T-cell (primary cell): Measurements from ENCODE around the gene DNAH6. TPM values are rescaled to one million over a fixed set of nuclear protein-coding genes. Genes with fewer than 3 reads are reported as not detected.
"Not testable (repeated sequence)": the region's sequence is repeated elsewhere in the genome, so short reads cannot be mapped to it uniquely, and the experiment has no call there.

Experiments used
- ATAC-seq, 4 experiments: fragments of 200-7000 bp in 3 of 4; fragments of 150-1000 bp in 1 of 4; cut with Tn5 transposase; replicated peaks in 1 of 4; 1 replicate in 3 of 4; 2 replicates in 1 of 4; pipeline ENCODE4 v1.10.0; 2021; ENCODE audit warnings: moderate library complexity in 3 of 4, mild to moderate bottlenecking in 2 of 4, moderate number of reproducible peaks in 1 of 4
- CTCF ChIA-PET, 2 donors: fragments of 300-600 bp; sonication (Branson Sonifier 250); formaldehyde crosslinking; loops; one replicate each; lab custom pipeline; 2022; ENCODE audit warnings: antibody characterized with exemption in 2 of 2; lab: Charles Lee
- POLR2A ChIA-PET, 2 donors: fragments of 300-600 bp; sonication (Branson Sonifier 250); formaldehyde crosslinking; loops; one replicate each; lab custom pipeline; 2022; ENCODE audit warnings: antibody characterized with exemption in 2 of 2; lab: Charles Lee
- DNase-seq, 35 experiments: peaks; one replicate each; pipeline versions ENCODE4 v3.0.0 to v3.0.0-alpha.2; 2013 to 2023
- H3K27ac ChIP-seq: one replicate; pipeline ENCODE4 v1.5.1; 2013; ENCODE audit warnings: low read length
- H3K27me3 ChIP-seq, 2 experiments: replicated peaks in 1 of 2; 1 replicate in 1 of 2; 2 replicates in 1 of 2; pipeline versions ENCODE4 v1.6.1 to v1.7.0; 2013; ENCODE audit warnings: low read length in 1 of 2, mixed read lengths in 1 of 2; ENCODE audit not compliant: control insufficient read depth in 2 of 2, insufficient read depth in 2 of 2; ENCODE audit errors: extremely low read depth in 1 of 2
- H3K36me3 ChIP-seq, 2 donors: 1 replicate in 1 of 2; 2 replicates in 1 of 2; pipeline versions ENCODE4 v1.6.1 to v1.7.0; 2013; ENCODE audit warnings: low read length in 1 of 2; ENCODE audit not compliant: control insufficient read depth in 2 of 2, insufficient read depth in 1 of 2; ENCODE audit errors: extremely low read depth in 1 of 2
- H3K4me1 ChIP-seq, 2 experiments: 1 replicate in 1 of 2; 2 replicates in 1 of 2; pipeline versions ENCODE4 v1.6.1 to v1.7.0; 2013; ENCODE audit warnings: low read length in 2 of 2, mixed read lengths in 1 of 2; ENCODE audit not compliant: insufficient read depth in 2 of 2, control insufficient read depth in 1 of 2; ENCODE audit errors: extremely low read depth in 1 of 2
- H3K4me3 ChIP-seq, 2 donors: 1 replicate in 1 of 2; 2 replicates in 1 of 2; pipeline versions ENCODE4 v1.5.1 to v1.7.0; 2013; ENCODE audit warnings: mild to moderate bottlenecking in 2 of 2, low read length in 1 of 2, moderate library complexity in 1 of 2; ENCODE audit not compliant: control insufficient read depth in 1 of 2; ENCODE audit errors: extremely low read depth in 1 of 2
- H3K9me3 ChIP-seq: 2 replicates; pipeline ENCODE4 v1.7.0; 2013
- H3K27ac Mint-ChIP-seq, 2 donors: one replicate each; pipeline ENCODE4 v1.8.0; 2020 to 2021; ENCODE audit warnings: mild to moderate bottlenecking in 2 of 2, mixed read lengths in 2 of 2
- H3K27me3 Mint-ChIP-seq, 2 donors: one replicate each; pipeline ENCODE4 v1.8.0; 2021 to 2022; ENCODE audit warnings: mixed read lengths in 2 of 2
- H3K36me3 Mint-ChIP-seq: one replicate; pipeline ENCODE4 v1.8.0; 2021; ENCODE audit warnings: mixed read lengths
- H3K4me1 Mint-ChIP-seq, 3 donors: one replicate each; pipeline ENCODE4 v1.8.0; 2020 to 2022; ENCODE audit warnings: mixed read lengths in 3 of 3, mild to moderate bottlenecking in 1 of 3
- H3K4me3 Mint-ChIP-seq, 3 donors: one replicate each; pipeline ENCODE4 v1.8.0; 2020 to 2022; ENCODE audit warnings: mild to moderate bottlenecking in 3 of 3, mixed read lengths in 3 of 3, moderate library complexity in 3 of 3
- H3K9me3 Mint-ChIP-seq, 3 donors: one replicate each; pipeline ENCODE4 v1.8.0; 2020 to 2022; ENCODE audit warnings: mixed read lengths in 3 of 3
- WGBS: methylation state at CpG from one replicate; pipeline ENCODE4 v1.1.5; 2013; ENCODE audit warnings: missing lambda C conversion rate; ENCODE audit not compliant: insufficient coverage; 5-methylcytosine and 5-hydroxymethylcytosine counted together
- total RNA-seq, 35 experiments: library from RNA in 6 of 35; stranded (reverse) in 6 of 35; fragments of 120-200 nt in 1 of 35; gene quantifications; one replicate each; pipeline versions ENCODE4 v1.2.1 to v1.2.4 and lab custom pipeline; 2013 to 2026

DNAH6 gene
- total RNA-seq, 5 donors from 2014 or later (not counting 1 experiment from before 2014, with no cell fraction given), result 0.44 to 2.0 (median 1.2) TPM

- no peaks in the 10 kb centered on the region for H3K36me3 ChIP-seq
- Mint-ChIP-seq H3K27ac (no peak overlapping the region), H3K27me3 (no peaks in the 10 kb centered on the region), H3K9me3 (no peaks in the 10 kb centered on the region), H3K4me3 (no peak overlapping the region), H3K4me1 (peaks cover 3 to 5% (median 4%) of the 10 kb centered on the region in 3 donors), H3K36me3 (no peaks in the 10 kb centered on the region)
- no peak for DNase-seq
- no peaks in the 10 kb centered on the region for H3K9me3 ChIP-seq
- H3K4me3 ChIP-seq, result no peak overlapping the region
- ChIA-PET CTCF (no interaction called here), POLR2A (no interaction called here)
- H3K27ac ChIP-seq, result no peak overlapping the region
- ATAC-seq, result no peak
- no peaks in the 10 kb centered on the region for H3K4me1 ChIP-seq
- no peaks in the 10 kb centered on the region for H3K27me3 ChIP-seq
These were observed 28.7 kb downstream of the DNAH6 start for GRCh38 chr2:84545005-84545404.

GRCh38 chr2:84546551-84546950 is 30.3 kb downstream of the DNAH6 start:
- ChIA-PET POLR2A (no interaction called here), CTCF (no interaction called here)
- H3K9me3 ChIP-seq, result no peaks in the 10 kb centered on the region
- H3K27me3 ChIP-seq, result no peaks in the 10 kb centered on the region
- no CpG with 5 or more reads among the region's 2 CpGs for WGBS
- Mint-ChIP-seq H3K27ac (no peak overlapping the region), H3K27me3 (no peaks in the 10 kb centered on the region), H3K9me3 (no peaks in the 10 kb centered on the region), H3K4me3 (no peak overlapping the region), H3K36me3 (no peaks in the 10 kb centered on the region), H3K4me1 (peaks cover 0 to 9% (median 2%) of the 10 kb centered on the region in 3 donors)
- H3K4me1 ChIP-seq, result peaks cover 0 to 3% of the 10 kb centered on the region in 2 experiments
- H3K36me3 ChIP-seq, result no peaks in the 10 kb centered on the region
- no peak overlapping the region for H3K4me3 ChIP-seq
- no peak overlapping the region for H3K27ac ChIP-seq
- no peak for DNase-seq
- no peak for ATAC-seq

GRCh38 chr2:84548303-84548702 is 32.0 kb downstream of the DNAH6 start:
- WGBS, result no CpG with 5 or more reads among the region's 1 CpG
- H3K4me1 ChIP-seq, result peaks cover 0 to 3% of the 10 kb centered on the region in 2 experiments
- no peaks in the 10 kb centered on the region for H3K9me3 ChIP-seq
- H3K9me3 Mint-ChIP-seq, result no peaks in the 10 kb centered on the region
- no peak for DNase-seq
- CTCF ChIA-PET, result interaction anchor here in 1 of 2 donors (0.6 kb wide), 1 partner anchor 10 kb away, joined by 3 read pairs; no protein-coding TSS in a partner anchor
- H3K27ac Mint-ChIP-seq, result no peak overlapping the region
- H3K36me3 Mint-ChIP-seq, result no peaks in the 10 kb centered on the region
- no peak overlapping the region for H3K27ac ChIP-seq
- H3K27me3 Mint-ChIP-seq, result peaks cover 0 to 1% of the 10 kb centered on the region in 2 donors
- POLR2A ChIA-PET, result no interaction called here
- no peak overlapping the region for H3K4me3 ChIP-seq
- peaks cover 0 to 9% (median 2%) of the 10 kb centered on the region in 3 donors for H3K4me1 Mint-ChIP-seq
- no peaks in the 10 kb centered on the region for H3K27me3 ChIP-seq
- no peaks in the 10 kb centered on the region for H3K36me3 ChIP-seq
- no peak for ATAC-seq
- no peak overlapping the region for H3K4me3 Mint-ChIP-seq

- DNase-seq, result no peak
- Mint-ChIP-seq H3K4me1 (peaks cover 0 to 9% (median 2%) of the 10 kb centered on the region in 3 donors), H3K9me3 (no peaks in the 10 kb centered on the region), H3K27ac (no peak overlapping the region), H3K4me3 (no peak overlapping the region), H3K27me3 (peaks cover 0 to 2% of the 10 kb centered on the region in 2 donors), H3K36me3 (no peaks in the 10 kb centered on the region)
- CTCF ChIA-PET, result interaction anchor here in 1 of 2 donors (1.2 kb wide), 1 partner anchor 21 kb away, joined by 3 read pairs; no protein-coding TSS in a partner anchor
- Histone ChIP-seq H3K9me3 (no peaks in the 10 kb centered on the region), H3K27ac (no peak overlapping the region), H3K27me3 (no peaks in the 10 kb centered on the region), H3K4me1 (peaks cover 0 to 3% of the 10 kb centered on the region in 2 experiments), H3K4me3 (no peak overlapping the region), H3K36me3 (no peaks in the 10 kb centered on the region)
- ATAC-seq, result no peak
- POLR2A ChIA-PET, result interaction anchor here in 1 of 2 donors (0.6 kb wide), 1 partner anchor 8 kb away, joined by 3 read pairs; no protein-coding TSS in a partner anchor
- WGBS, result no CpG with 5 or more reads among the region's 1 CpG
These were observed 34.6 kb downstream of the DNAH6 start for GRCh38 chr2:84550916-84551315.

DNA sequence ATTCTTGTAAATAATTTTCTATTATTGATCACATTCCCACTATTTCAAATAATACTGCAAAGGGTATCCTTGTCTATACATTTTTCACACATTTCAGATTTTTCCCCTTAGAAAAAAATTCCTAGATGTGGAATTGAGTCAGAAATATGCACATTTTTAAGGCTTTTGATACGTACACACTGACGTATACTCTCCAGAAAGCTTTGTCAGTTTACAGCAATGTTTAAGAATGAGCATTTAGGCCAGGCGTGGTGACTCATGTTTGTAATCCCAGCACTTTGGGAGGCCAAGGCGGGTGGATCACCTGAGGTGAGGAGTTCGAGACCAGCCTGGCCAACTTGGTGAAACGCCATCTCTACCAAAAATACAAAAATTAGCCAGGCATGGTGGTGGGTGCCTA is 35.2 kb downstream of the DNAH6 start:
- H3K27ac ChIP-seq, H3K4me1 Mint-ChIP-seq, DNase-seq, H3K36me3 Mint-ChIP-seq, H3K4me1 ChIP-seq, H3K4me3 ChIP-seq, H3K9me3 Mint-ChIP-seq, H3K9me3 ChIP-seq, POLR2A ChIA-PET, ATAC-seq, H3K27me3 ChIP-seq, H3K27ac Mint-ChIP-seq, H3K4me3 Mint-ChIP-seq, H3K36me3 ChIP-seq, H3K27me3 Mint-ChIP-seq: not testable (repeated sequence)
- CTCF ChIA-PET, result interaction anchor here in 1 of 2 donors (1.2 kb wide), 1 partner anchor 22 kb away, joined by 3 read pairs; no protein-coding TSS in a partner anchor
- WGBS, result 100% methylated on average over 3 of the region's 6 CpGs

GRCh38 chr2:84556190-84556589 is 39.9 kb downstream of the DNAH6 start:
- no peak overlapping the region for H3K27ac Mint-ChIP-seq
- ATAC-seq (no peak), DNase-seq (no peak)
- Histone ChIP-seq H3K4me3 (no peak overlapping the region), H3K9me3 (no peaks in the 10 kb centered on the region), H3K4me1 (no peaks in the 10 kb centered on the region), H3K36me3 (no peaks in the 10 kb centered on the region), H3K27me3 (no peaks in the 10 kb centered on the region), H3K27ac (no peak overlapping the region)
- no peak overlapping the region for H3K4me3 Mint-ChIP-seq
- peaks cover 9% of the 10 kb centered on the region for H3K36me3 Mint-ChIP-seq
- H3K9me3 Mint-ChIP-seq, result peaks cover 6 to 13% (median 12%) of the 10 kb centered on the region in 3 donors
- peaks cover 0 to under 1% (median 0%) of the 10 kb centered on the region in 3 donors for H3K4me1 Mint-ChIP-seq
- ChIA-PET POLR2A (no interaction called here), CTCF (interaction anchor here in 1 of 2 donors (0.7 kb wide), 1 partner anchor 174 kb away, joined by 3 read pairs; no protein-coding TSS in a partner anchor)
- 71% methylated on average over 2 of the region's 3 CpGs for WGBS
- peaks cover 0 to 2% of the 10 kb centered on the region in 2 donors for H3K27me3 Mint-ChIP-seq
